Dendritic cell treated with granulocyte-macrophage colony-stimulating factor and Interleukin-4, amounts not matched to agents 40 ng/mL and 50 ng/mL, for 4 days (primary cell): ENCODE measurements around the gene NLRP3.

Experiments
- H3K27ac Mint-ChIP-seq: one replicate; pipeline ENCODE4 v1.8.0; 2022; ENCODE audit warnings: mild to moderate bottlenecking, mixed read lengths
- H3K27me3 Mint-ChIP-seq: one replicate; pipeline ENCODE4 v1.8.0; 2022; ENCODE audit warnings: mild to moderate bottlenecking, mixed read lengths
- H3K36me3 Mint-ChIP-seq: one replicate; pipeline ENCODE4 v1.8.0; 2022; ENCODE audit warnings: low read depth, mixed read lengths
- H3K4me1 Mint-ChIP-seq: one replicate; pipeline ENCODE4 v1.8.0; 2022; ENCODE audit warnings: low read depth, mixed read lengths
- H3K4me3 Mint-ChIP-seq: one replicate; pipeline ENCODE4 v1.8.0; 2022; ENCODE audit warnings: mild to moderate bottlenecking, moderate library complexity, mixed read lengths
- H3K9me3 Mint-ChIP-seq: one replicate; pipeline ENCODE4 v1.8.0; 2022; ENCODE audit warnings: mixed read lengths
- intact Hi-C: fragments of 100-400 bp; cut with micrococcal nuclease; formaldehyde crosslinking; loops from one replicate; pipeline ENCODE4 v1.15.0; 2022

The NLRP3 gene

DNA sequence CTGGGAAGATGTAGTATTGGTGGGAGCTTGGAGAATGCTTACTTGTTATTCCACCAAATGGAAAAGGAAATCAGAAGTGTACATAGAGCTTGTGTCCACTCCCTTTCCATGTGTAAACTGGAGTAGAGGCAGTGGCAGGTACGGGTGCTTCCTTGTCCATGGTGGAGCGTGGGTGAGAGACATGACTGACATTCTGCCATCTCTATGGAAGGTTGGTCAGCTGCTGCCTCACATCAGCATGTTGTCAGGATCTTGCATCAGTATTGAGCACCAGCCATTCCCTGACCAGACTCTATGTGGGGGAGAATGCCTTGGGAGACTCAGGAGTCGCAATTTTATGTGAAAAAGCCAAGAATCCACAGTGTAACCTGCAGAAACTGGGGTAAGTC is 19.8 kb downstream of the NLRP3 start:
- H3K9me3 Mint-ChIP-seq, result no peaks in the 10 kb centered on the region
- peak overlapping the region; percentile 24 for H3K4me3 Mint-ChIP-seq
- peaks cover 95% of the 10 kb centered on the region for H3K4me1 Mint-ChIP-seq
- H3K36me3 Mint-ChIP-seq, result peaks cover 97% of the 10 kb centered on the region
- peak overlapping the region; percentile 74 for H3K27ac Mint-ChIP-seq
- intact Hi-C loops, result loop anchor here (2.0 kb wide), 1 partner anchor 15 kb away; no protein-coding TSS in a partner anchor
- no peaks in the 10 kb centered on the region for H3K27me3 Mint-ChIP-seq

GRCh38 chr1:247437551-247438505 is 21.9 kb downstream of the NLRP3 start:
- H3K27ac Mint-ChIP-seq, result peak overlapping the region; percentile 60
- H3K9me3 Mint-ChIP-seq, result no peaks in the 10 kb centered on the region
- H3K4me3 Mint-ChIP-seq, result peak overlapping the region; percentile 4
- H3K4me1 Mint-ChIP-seq, result peaks cover 92% of the 10 kb centered on the region
- intact Hi-C loops, result no loop called here
- H3K36me3 Mint-ChIP-seq, result peaks cover 93% of the 10 kb centered on the region
- no peaks in the 10 kb centered on the region for H3K27me3 Mint-ChIP-seq

DNA sequence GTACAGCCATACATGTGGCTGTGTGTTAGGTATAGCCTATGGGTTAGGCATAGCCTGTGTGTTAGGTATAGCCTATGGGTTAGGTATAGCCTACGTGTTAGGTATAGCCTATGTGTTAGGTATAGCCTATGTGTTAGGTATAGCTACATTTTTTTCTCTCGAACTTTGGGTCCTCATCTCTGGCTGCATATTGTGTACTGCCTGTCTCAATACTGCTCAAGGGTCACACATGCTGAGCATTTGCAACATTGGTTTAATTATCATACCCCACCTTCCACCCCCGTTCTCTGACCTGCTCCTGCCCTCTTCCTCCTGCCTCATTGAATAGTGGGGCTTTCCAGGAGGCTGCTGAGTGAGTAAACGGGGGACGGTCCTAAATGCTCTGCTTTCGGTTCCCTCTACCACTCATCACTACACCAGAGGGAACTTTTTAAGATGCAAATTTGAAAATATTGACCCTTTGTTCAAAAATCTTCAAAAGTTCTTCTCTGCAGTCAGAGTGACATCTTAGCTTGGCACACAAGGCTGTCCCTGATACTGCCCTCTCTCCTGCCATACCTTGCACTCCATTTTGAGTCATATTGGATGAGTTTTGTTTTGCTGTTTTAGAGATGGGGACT is 24.1 kb downstream of the NLRP3 start:
- peak overlapping the region; percentile 81 for H3K27ac Mint-ChIP-seq

DNA sequence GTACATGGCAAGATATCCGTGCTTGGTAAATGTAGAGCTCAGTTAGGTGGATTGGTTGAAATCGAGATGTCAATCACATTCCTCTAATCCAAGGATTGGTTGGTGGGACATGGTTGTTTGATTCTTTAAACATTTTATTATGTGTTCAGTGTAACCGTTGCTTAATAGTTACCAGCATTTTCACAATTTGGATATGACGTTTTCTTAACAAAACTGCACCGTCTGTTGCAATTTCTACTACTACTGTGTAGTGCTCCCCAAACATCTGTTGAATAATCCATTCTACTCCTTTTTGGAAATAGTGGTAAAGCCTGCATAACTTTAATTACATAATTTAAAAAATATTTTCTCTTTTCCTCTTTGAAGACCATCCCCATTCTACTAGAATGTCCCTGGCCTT is 25.6 kb downstream of the NLRP3 start:
- intact Hi-C loops, result no loop called here
- Mint-ChIP-seq H3K9me3 (peaks cover 9% of the 10 kb centered on the region), H3K4me3 (no peak overlapping the region), H3K27ac (no peak overlapping the region), H3K27me3 (no peaks in the 10 kb centered on the region), H3K36me3 (peaks cover 95% of the 10 kb centered on the region), H3K4me1 (peaks cover 92% of the 10 kb centered on the region)

More for the DNA sequence above, 24.1 kb downstream of the NLRP3 start:
- H3K27me3 Mint-ChIP-seq, result no peaks in the 10 kb centered on the region
- no peaks in the 10 kb centered on the region for H3K9me3 Mint-ChIP-seq
- peaks cover 92% of the 10 kb centered on the region for H3K4me1 Mint-ChIP-seq
- peak overlapping the region; percentile 39 for H3K4me3 Mint-ChIP-seq
- intact Hi-C loops, result no loop called here
- peaks cover 94% of the 10 kb centered on the region for H3K36me3 Mint-ChIP-seq

DNA sequence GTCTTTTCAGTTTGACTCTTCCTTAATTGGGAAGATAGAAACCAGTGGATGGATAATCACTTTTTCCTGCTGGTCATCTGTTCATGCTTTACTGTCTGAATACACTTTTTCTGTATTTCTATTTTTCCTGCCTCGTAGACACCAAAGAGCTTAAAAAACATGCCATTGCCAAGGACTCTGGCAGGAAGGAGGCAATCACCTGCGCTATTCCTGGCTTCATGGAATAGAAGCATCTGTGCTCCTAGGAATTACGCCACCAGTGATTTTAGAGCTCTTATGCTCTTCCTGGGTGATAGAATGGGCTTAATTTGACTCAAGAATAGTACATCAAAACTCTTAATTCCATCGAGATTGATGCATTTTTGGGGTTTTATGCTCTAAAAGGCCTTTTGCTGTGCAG is 26.2 kb downstream of the NLRP3 start:
- peak overlapping the region; percentile 27 for H3K27ac Mint-ChIP-seq
- intact Hi-C loops, result no loop called here

DNA sequence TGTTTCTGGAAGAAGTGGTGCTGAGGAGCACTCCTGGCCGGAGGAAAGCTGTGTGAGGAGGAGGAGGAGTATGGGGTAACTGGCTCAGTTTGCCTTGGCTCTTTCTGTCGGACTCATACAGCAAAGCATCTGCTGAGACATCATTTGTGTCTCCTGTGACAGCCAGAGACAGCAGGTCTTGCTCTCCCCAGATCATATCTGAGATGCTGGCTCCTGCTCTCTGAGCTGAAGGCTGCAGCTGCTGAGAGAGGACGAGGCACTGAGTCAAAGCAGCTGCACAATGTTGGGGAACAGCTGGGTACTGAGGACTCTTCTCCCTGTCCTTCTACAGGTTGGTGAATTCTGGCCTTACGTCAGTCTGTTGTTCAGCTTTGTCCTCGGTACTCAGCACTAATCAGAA is 27.7 kb downstream of the NLRP3 start:
- intact Hi-C loops, result no loop called here
- Mint-ChIP-seq H3K27ac (peak overlapping the region; percentile 89), H3K27me3 (no peaks in the 10 kb centered on the region), H3K4me3 (no peak overlapping the region), H3K36me3 (peaks cover 95% of the 10 kb centered on the region), H3K4me1 (peaks cover 91% of the 10 kb centered on the region), H3K9me3 (peaks cover 9% of the 10 kb centered on the region)

More for the DNA sequence above, 26.2 kb downstream of the NLRP3 start:
- Mint-ChIP-seq H3K36me3 (peaks cover 95% of the 10 kb centered on the region), H3K4me1 (peaks cover 92% of the 10 kb centered on the region), H3K9me3 (peaks cover 9% of the 10 kb centered on the region), H3K4me3 (no peak overlapping the region), H3K27me3 (no peaks in the 10 kb centered on the region)

DNA sequence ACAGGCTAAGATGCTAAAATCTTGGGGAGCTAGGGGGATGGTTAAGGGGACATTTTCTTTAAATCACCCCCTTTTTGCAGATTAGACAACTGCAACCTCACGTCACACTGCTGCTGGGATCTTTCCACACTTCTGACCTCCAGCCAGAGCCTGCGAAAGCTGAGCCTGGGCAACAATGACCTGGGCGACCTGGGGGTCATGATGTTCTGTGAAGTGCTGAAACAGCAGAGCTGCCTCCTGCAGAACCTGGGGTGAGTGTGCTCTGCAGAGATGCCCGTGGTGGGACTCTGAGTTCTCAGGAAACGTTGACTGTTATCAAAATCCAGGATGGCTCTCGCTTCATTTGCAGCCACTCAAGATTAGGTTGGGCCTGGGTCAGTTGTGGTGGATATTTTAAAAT is 28.6 kb downstream of the NLRP3 start:
- H3K27ac Mint-ChIP-seq, result peak overlapping the region; percentile 89
- H3K4me1 Mint-ChIP-seq, result peaks cover 83% of the 10 kb centered on the region
- H3K36me3 Mint-ChIP-seq, result peaks cover 95% of the 10 kb centered on the region
- H3K4me3 Mint-ChIP-seq, result no peak overlapping the region
- peaks cover 9% of the 10 kb centered on the region for H3K9me3 Mint-ChIP-seq
- H3K27me3 Mint-ChIP-seq, result no peaks in the 10 kb centered on the region
- intact Hi-C loops, result no loop called here

DNA sequence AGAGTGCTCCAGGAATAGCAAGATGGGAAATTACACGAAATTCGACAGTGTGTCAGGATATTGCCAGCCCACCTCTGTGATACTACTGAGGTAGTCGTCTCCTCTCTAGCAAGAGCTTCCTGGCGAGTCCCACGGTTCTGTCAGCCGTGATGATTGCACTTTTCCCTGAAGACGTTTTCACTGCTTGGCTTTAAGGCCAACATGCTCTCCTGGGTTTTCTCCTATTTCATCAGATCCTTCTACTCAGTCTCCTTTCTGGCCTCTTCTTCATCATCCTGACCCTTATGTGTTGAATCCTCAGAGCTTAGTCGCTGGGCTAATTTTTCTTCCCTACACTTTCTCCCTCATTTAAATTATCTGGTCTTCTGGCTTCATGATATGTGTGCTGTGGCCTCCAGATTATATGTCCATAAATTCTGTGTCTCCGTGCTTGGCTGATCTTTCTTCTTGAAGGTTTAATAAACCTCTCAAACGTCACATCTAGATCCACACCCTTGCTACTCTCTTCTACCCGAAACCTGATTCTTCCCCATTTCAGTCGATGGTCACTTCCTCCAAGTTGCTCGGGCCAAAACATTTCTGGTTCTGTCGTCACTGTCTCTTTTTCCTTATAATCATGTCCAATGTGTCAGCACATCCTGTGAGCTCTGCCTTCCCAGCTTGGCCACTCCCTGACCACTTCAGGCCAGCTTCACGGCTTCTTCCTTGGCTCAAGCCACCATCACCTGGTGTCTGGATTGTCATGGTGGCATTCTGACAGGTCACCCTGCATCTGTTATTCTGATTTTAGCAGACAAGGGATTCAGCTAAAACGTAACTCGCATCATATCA is 29.8 kb downstream of the NLRP3 start:
- peaks cover 79% of the 10 kb centered on the region for H3K4me1 Mint-ChIP-seq
- peaks cover 9% of the 10 kb centered on the region for H3K9me3 Mint-ChIP-seq
- peaks cover 97% of the 10 kb centered on the region for H3K36me3 Mint-ChIP-seq
- H3K27ac Mint-ChIP-seq, result peak overlapping the region; percentile 89
- intact Hi-C loops, result loop anchor here (5.0 kb wide), 2 partner anchors 42 to 58 kb away; no protein-coding TSS in a partner anchor
- no peaks in the 10 kb centered on the region for H3K27me3 Mint-ChIP-seq
- peak overlapping the region; percentile 28 for H3K4me3 Mint-ChIP-seq

- H3K4me1 Mint-ChIP-seq, result peaks cover 79% of the 10 kb centered on the region
- H3K9me3 Mint-ChIP-seq, result peaks cover 9% of the 10 kb centered on the region
- no peaks in the 10 kb centered on the region for H3K27me3 Mint-ChIP-seq
- peaks cover 98% of the 10 kb centered on the region for H3K36me3 Mint-ChIP-seq
- no peak overlapping the region for H3K4me3 Mint-ChIP-seq
- peak overlapping the region; percentile 89 for H3K27ac Mint-ChIP-seq
- intact Hi-C loops, result loop anchor here (5.0 kb wide), 2 partner anchors 40 to 60 kb away; no protein-coding TSS in a partner anchor
These were observed 31.4 kb downstream of the NLRP3 start for GRCh38 chr1:247447162-247447909.

- Mint-ChIP-seq H3K4me3 (peak overlapping the region; percentile 35), H3K4me1 (peaks cover 84% of the 10 kb centered on the region), H3K36me3 (peaks cover 93% of the 10 kb centered on the region), H3K27me3 (no peaks in the 10 kb centered on the region), H3K9me3 (peaks cover 9% of the 10 kb centered on the region), H3K27ac (peak overlapping the region; percentile 89)
- intact Hi-C loops, result loop anchor here (5.0 kb wide), 2 partner anchors 39 to 61 kb away; no protein-coding TSS in a partner anchor
These were observed 32.3 kb downstream of the NLRP3 start for GRCh38 chr1:247448107-247448791.

DNA sequence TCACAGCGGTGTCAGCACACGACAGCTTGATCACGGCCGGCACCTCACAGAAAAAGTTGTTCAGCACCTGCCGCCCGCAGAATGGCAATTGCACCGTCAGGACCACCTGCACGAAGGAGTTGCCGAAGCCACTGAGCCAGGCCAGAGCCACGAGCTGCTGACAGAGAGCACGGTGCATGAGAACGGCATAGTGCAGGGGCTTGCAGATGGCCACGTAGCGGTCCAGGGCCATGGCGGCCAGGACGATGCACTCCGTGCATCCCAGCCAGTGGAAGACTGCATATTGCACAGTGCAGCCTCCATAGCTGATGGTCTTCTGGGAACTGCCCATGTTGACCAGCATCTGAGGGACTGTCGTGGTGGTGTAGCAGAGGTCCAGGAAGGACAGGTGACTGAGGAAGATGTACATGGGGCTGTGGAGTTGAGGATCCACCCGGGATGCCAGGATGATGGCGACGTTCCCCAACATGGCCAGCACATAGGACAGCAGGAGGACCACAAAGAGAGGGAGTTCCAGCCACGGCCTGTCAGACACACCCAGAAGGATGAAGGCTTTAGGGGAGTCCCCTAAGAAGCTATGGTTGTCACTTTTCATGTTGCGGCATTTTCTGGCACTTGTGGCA is 35.5 kb downstream of the NLRP3 start:
- H3K27ac Mint-ChIP-seq, result no peak overlapping the region
- H3K27me3 Mint-ChIP-seq, result peaks cover 2% of the 10 kb centered on the region
- H3K36me3 Mint-ChIP-seq, result peaks cover 61% of the 10 kb centered on the region
- H3K9me3 Mint-ChIP-seq, result no peaks in the 10 kb centered on the region
- peaks cover 80% of the 10 kb centered on the region for H3K4me1 Mint-ChIP-seq
- intact Hi-C loops, result no loop called here
- H3K4me3 Mint-ChIP-seq, result no peak overlapping the region

GRCh38 chr1:247452447-247453039 is 36.6 kb downstream of the NLRP3 start:
- Mint-ChIP-seq H3K27ac (no peak overlapping the region), H3K27me3 (peaks cover 2% of the 10 kb centered on the region), H3K36me3 (peaks cover 50% of the 10 kb centered on the region), H3K4me1 (peaks cover 80% of the 10 kb centered on the region), H3K4me3 (no peak overlapping the region), H3K9me3 (no peaks in the 10 kb centered on the region)
- intact Hi-C loops, result no loop called here
